DMS53 treated with DMSO at 0.1 percent for 48 hours (cell line): ENCODE results near the gene ROBO1.
A peak's percentile ranks its signal among the peaks of the same experiment; 100 is the strongest.
"Not testable (repeated sequence)": the region's sequence is repeated elsewhere in the genome, so short reads cannot be mapped to it uniquely, and the experiment has no call there.

Source experiments
- DNase-seq: peaks from one replicate; lab custom pipeline; 2025; ENCODE audit not compliant: unreplicated experiment; lab: John Stamatoyannopoulos, UW

Gene ROBO1

DNA sequence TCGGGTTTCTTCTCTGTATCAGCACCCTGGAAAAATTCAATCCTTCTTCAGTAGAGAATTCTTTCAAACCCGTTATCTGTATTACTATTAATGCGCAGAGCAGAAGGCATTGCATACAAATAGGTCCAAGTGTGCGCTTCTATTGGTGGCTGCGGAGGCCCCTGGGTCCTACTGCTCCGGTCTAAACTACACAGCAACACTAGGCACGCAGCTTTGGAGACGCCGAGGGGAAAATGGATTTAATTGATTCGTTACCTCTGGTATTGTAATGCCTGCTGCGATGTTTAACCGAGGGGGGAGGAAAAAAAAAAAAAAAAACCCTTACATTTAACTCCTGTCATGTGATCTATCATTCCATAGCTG is at the start of gene ROBO1:
TSS of gene ROBO1 (minus strand) at position 94 of the 363 bp plus-strand sequence.
- no peak for DNase-seq

GRCh38 chr3:79817224-79817623 is 49.4 kb upstream of the ROBO1 start:
- DNase-seq = no peak

DNA sequence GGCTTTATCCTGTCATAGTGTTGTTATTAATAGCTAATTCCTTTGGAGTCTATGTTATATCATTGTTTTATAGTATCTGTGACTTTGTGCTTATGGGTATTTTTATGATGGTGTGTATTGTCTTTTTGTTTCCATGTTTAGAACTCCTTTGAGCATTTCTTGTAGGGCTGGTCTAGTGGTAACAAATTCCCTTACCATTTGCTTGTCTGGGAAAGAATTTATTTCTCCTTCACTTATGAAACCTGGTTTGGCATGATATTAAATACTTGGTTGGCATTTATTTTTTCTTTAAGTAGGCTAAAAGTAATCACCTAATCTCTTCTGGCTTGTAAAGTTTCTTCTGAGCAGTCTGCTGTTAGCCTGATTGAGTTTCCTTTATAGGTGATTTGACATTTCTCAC is 47.7 kb upstream of the ROBO1 start:
- DNase-seq = no peak

- DNase-seq = no peak
Observed at GRCh38 chr3:79810581-79810980, 42.8 kb upstream of the ROBO1 start.

DNA sequence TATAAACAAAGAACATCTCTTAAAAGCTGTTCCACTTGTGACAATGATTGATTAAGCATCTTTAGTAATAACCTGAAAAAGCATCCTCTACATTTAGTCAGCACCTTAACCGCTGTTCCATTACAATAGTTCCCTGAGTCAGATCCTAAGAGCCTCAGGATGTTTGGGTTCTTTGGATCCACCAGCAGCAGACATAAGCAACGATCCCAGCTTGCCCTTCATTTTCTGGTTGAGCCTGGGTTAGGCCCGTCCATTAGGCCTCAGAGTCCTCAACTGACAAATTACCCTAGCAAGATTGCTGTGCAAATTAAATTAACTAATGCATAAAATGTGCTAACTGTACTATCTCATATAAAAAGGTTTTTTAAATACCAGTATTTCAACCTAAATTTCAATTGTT is 42.3 kb upstream of the ROBO1 start:
- no peak for DNase-seq

DNA sequence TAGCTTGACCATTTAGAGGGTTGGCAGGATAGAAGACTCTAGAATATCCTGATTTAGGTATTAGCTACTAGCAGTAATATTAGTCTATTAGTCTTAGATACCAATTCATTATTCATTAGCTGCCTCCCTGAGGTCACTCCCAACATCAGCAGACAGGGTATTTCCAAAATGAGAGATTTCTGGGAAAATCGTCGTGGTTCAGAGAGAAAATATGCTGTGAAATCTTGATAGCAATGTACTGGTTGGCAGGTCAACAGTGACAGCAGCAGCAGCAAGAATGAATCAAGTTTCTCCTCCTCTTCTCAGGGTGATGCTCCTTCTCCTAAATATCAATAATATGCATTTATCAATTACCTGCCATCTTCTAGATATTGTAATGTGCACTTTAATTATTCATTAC is 41.3 kb upstream of the ROBO1 start:
- no peak for DNase-seq

DNA sequence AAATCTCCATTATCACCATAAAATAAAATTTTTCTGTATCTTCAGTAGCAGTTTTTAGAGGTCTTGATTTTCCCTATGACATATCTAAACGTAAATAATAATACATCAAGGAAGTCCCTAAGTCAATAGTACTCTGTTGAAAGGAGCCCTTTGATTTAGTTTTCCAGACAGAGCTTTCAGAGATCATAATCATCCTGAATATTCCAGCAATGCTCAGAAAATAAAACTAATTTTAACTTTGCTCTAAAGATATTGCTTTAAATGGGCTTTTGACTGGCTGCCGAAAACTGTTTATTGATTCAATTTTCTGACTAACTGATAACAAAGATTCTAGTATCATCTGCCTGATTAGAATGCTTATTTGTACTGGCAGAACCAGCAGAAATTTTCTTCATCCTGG is 40.7 kb upstream of the ROBO1 start:
- DNase-seq = no peak

DNA sequence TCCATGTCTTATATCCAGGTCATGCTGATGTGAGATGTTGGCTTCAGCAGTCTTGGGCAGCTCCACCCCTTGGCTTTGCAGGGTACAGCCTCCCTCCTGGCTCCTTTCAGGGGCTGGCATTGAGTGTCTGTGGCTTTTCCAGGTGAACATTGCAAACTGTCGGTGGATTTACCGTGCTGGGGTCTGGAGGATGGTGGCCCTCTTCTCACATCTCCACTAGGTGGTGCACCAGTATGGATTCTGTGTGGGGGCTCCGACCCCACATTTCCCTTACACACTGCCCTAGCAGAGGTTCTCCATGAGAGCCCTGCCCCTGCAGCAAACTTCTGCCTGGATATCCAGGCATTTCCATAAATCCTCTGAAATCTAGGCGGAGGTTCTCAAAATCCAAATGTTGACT is 22.4 kb upstream of the ROBO1 start:
- DNase-seq = not testable (repeated sequence)

DNA sequence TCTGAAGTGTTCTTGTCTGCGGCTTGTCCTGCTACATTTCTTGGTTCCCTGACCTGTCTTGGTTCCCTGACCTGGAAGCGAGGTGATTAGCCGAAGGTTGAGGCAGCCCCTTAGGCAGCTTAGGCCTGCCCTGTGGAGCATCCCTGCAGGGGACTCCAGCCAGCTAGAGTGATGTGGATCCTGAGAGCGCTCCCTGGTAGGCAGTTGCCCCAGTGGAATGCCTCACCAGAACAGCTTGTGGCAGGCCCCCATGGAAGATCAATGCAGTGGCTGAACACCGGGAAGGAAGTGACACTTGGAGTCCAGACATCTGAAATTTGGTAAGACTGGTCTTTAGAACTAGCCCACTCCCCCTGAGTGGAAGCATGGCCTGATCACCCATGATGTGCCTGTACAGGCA is 5.5 kb upstream of the ROBO1 start:
- DNase-seq = no peak

GRCh38 chr3:79769229-79769628 is 1.4 kb upstream of the ROBO1 start:
- DNase-seq = no peak

DNA sequence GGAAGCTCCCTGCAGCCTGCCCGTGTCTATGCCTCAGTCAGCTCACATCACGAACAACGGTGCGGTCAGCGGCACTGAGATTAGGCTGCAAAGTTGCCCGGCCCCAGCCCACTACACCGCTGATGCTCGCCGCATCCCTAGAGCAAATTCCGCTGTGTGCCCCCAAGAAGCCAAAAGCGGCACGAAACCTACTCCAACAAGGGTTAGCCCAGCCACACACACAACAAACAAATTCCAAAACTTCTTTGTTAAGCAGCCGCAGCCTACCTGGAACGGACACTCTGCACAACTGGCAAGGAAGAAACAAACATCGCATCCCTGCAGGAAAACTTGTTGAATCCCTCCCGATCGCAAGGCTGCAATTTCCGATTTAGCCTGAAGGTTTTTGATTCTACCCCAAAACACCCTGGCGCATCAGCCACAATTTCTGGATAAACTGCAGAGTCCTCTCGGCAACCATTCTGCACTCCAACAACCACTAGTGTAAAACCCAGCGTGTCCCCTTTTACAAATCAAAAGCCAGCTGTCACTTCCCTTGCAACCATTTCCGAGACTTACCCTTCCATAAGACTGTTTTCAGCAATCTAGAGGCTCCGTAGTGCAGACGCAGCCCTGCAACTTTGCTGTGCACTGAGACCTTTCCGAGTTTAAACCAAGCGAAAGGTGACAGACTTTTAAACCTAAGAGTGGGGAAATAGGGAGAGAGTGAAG is 449 bp downstream of the ROBO1 start:
- DNase-seq = no peak

DNA sequence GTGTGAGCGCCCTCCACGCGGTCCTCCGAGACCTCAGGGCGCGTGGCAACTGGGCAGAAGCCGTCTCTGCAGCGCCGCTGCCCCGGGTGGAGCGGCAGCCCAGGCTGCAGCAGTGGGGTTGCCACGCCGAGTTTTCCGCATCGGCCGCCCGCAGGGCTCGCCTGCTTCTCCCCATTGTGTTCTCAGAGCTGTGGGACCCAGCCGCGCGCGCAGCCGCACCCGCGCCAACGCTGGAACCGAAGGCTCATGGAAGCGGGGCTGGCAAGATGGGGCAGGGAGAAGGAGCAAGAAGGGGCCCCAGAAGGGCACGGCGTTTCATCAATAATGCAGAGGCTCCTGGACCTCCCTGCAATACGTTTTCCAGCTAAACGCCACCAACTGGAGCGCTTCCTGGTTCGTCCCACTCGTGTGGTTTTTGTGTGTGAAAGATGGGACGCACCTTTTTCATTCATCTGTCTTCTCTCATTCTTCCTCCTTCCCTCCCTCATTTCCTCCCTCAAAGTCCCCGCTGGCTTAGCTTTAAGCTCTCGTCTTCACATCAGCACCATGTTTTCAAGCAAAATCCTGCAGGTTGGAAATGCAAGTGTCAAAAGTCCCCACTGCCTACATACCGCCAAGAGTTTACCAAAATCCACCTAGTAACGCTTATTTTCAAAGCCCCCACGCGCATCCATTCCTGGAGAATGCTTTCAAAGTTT is 1.2 kb downstream of the ROBO1 start:
- no peak for DNase-seq

DNA sequence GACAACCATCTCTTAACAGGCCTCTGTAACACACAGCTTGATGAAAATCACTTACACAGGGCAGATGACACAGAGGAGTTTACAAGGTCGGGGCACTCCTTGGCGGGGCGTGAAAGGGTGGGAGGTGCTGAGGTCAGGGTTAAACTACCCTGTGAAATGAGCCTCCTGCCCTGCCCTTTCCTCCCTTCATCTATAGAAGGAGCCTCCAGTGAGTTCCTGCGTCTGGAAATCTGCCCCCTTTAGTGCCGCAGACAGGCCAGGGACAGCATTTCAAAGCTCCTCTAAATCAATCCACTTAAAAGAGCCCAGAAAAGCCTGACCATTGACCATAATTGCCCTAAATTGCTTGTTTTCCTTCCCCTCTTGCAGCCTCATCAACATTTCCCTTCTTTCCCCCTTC is 1.9 kb downstream of the ROBO1 start:
- no peak for DNase-seq

- no peak for DNase-seq
Observed at GRCh38 chr3:79761441-79761840, 6.4 kb downstream of the ROBO1 start.

- DNase-seq = no peak
Observed at GRCh38 chr3:79751703-79752102, 16.1 kb downstream of the ROBO1 start.

GRCh38 chr3:79737530-79737929 is 30.3 kb downstream of the ROBO1 start:
- DNase-seq = no peak

DNA sequence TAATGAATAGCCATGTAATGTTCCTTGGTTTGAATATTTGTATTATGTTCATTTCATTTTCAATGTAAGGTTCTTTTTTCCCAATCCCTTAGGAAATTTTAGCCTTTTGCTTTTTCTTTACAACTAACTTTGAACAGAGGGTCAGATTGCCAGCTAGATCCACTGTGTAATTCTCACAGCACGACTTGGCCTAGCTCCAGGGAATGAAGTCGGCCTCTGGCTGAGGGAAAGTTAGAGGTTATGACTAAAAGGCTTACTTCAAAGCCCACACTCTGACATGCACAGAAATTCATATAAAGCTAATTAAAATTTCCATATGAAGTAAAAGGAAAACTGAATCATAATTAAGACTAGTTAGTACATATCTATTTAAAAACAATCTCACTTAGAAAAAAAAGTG is 38.7 kb downstream of the ROBO1 start:
- DNase-seq = no peak

GRCh38 chr3:79726786-79727185 is 41.0 kb downstream of the ROBO1 start:
- no peak for DNase-seq

- DNase-seq = peak; percentile 5
Observed at GRCh38 chr3:79724206-79724605, 43.6 kb downstream of the ROBO1 start.

DNA sequence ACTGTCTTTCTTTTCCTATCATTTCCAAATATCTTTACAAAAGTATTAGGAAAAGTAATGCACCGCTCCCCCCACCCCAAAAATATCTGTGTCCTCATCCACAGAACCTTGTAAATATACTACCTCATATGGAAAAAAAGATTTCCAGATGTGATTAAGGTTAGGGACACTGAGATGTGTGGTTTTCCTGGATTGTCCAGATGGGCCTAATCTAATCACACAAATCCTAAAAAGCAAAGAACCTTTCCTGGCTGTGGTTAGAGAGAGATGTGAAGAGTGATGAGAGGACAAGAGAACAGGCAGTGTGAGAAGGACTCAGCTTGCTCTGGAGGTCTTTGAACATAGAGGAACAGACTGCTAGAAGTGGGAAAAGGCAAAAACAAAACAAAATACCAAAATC is 77.7 kb downstream of the ROBO1 start:
- no peak for DNase-seq

DNA sequence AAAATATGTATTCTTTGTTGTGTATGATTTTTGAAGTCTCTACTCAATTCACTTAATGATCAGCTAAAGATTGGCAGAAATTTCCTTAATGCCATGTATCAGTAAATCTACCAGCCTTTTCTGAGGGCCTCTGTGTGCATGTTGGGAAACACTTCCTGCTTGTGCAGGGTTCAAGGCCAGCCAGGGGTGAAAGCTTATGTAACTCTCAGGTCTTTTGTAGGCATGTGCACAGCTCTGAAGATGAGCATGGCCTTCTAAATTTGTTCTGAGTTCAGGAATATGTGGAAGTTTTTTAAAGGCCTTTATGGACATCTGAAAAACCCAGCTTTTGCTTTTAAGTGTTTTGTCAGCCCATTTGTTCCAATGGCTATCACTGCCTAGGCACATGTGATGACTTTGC is 82.7 kb downstream of the ROBO1 start:
- DNase-seq = no peak

DNA sequence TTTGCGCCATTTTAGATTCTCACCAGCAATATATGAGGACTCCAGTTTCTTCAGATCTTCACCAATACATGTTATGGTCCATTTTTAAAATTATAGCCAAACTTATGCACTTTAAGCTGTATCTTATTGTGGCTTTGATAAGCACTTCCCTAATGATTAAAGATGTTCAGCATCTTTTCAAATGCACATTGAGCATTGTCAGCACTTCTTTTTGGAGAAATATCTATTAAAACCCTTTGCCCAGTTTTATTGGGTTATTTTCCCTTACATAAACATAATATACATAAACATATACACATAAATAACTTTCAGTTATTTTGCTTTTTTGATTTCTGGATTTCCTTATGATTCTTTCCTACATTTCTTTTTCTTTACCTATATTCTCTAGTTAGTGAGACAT is 83.8 kb downstream of the ROBO1 start:
- no peak for DNase-seq

DNA sequence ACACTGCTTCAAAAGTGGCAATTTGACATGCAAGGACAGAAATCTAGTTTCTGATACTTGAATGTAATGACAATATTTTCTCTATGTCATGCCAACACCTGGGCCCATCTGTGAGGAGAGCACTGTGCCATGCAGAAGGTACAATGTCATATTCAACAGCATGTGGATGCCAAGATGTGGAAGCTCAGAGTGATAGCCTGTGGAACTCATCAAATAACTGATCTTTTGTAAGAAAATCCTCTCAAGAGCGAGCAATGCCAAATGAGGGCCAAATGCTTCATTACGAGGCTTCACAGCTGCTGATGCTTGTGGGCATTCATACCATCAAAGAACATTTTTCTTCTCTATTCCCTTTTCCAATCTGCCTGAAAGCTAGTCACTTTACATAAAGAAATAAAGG is 95.1 kb downstream of the ROBO1 start:
- no peak for DNase-seq
